NCI-H345 (cell line): Measurements from ENCODE around the gene MS4A12.
"Not testable (repeated sequence)": the region's sequence is repeated elsewhere in the genome, so short reads cannot be mapped to it uniquely, and the experiment has no call there.

Experiments used
- DNase-seq: peaks from one replicate; lab custom pipeline; 2025; lab: John Stamatoyannopoulos, UW

Gene MS4A12, protein sequence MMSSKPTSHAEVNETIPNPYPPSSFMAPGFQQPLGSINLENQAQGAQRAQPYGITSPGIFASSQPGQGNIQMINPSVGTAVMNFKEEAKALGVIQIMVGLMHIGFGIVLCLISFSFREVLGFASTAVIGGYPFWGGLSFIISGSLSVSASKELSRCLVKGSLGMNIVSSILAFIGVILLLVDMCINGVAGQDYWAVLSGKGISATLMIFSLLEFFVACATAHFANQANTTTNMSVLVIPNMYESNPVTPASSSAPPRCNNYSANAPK

DNA sequence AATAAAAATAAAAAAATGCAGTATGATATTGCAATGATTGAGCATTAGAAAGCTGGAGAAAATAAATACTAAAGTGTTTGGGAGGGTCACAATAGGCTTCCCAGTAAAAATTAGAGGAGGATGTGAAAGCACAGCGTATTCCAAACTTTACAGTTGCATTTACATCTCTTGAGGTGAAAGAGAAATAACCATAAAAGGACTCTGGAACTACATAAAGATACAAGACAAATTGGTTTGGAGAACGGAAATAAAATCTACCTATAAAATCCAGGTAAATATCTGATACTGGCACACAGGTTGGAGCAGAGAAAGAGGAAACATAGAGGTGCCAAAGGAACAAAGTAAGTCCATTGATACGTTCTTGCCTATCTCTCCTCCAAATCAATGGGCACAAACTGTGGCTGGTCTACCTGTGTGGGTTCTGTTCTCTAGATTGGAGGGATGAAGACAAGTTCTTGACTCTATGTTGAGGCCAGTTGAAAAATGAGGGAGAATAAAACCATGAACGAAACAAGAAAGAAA, at the start of gene MS4A12:
TSS of gene MS4A12 (plus strand) at position 291 of the 522 bp plus-strand sequence. CDS start 4,541 bp downstream, outside the sequence.
- no peak for DNase-seq

DNA sequence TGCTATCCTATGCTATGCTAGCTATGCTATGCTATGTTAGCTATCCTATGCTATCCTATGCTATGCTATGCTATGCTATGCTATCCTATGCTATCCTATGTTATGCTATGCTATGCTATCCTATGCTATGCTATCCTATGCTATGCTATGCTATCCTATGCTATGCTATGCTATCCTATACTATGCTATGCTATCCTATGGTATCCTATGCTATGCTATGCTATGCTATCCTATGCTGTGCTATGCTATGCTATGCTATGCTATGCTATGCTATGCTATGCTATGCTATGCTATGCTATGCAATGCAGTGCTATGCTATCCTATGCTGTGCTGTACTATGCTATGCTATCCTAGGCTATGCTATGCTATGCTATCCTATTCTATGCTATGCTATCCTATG, 45.5 kb upstream of the MS4A12 start:
- DNase-seq = no peak

DNA sequence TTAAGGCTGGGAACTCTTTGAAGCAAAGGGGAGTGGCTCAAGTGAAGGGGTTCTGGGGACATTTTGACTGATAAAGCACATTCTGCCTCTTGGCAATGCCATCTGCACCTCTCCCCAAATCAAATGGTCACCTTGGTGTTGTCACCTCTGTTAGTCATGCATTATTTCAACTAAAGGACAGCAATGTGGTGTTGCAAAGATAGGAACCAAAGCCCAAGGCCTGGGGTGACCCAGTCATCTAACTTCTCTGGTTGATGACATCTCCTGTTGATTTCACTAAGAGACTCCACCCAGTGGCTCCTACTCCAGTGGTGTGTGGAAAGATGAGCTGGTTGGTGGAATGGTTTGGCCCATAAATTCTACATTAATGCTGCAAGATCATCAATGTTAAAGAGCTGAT, 44.7 kb upstream of the MS4A12 start:
- no peak for DNase-seq

DNA sequence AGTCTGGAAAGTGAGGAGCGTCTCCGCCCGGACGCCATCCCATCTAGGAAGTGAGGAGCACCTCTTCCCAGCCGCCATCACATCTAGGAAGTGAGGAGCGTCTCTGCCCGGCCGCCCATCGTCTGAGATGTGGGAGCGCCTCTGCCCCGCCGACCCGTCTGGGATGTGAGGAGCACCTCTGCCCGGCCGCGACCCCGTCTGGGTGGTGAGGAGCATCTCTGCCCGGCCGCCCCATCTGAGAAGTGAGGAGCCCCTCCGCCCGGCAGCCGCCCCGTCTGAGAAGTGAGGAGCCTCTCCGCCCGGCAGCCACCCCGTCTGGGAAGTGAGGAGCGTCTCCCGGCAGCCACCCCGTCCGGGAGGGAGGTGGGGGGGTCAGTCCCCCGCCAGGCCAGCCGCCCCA, 41.4 kb upstream of the MS4A12 start:
- DNase-seq = not testable (repeated sequence)

DNA sequence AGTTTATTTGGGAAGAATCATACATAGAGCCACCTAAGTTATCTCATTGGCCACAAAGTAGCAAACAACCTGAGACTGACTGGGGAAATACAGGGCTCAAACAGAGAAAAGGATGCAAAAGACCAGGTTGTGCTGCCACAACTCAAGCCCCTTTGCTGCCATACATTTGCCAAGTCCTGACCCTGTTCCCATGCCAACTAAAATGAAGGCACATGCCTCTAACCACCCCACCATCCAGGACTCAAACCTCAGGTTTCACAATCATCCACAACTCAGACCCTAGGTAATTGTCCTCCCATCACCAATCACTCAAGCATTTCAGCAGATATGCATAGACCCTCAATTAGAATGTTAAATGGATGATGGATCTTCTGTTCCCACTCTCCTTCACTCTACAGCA, 38.4 kb upstream of the MS4A12 start:
- no peak for DNase-seq

DNA sequence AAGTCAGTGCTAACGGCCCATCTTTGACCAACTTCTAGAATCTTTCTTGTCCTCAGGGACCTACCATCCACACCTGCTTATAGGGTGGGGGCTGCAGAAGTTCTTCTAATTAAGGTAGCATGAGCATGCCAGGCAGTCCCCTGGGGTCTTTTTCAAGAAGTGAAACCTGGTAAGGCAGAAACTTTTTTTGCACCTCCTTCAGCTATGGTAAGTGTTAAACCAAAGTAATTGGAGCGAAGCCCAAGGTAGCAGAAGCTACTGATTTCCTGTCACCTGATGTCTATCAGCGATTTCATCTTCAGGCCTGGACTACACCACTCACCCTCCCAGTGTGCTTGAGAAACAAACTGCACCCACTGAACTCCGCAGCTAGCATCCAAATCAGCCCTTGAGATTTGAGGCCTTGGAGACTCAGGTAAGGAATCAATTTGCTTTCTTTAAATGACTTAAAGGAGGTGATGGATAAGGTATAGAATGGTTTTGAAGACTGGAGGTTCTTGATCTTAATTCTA, 37.0 kb upstream of the MS4A12 start, which contains the start of gene MS4A1:
TSS of gene MS4A1 (plus strand) at position 317 of the 512 bp plus-strand sequence. CDS start 6,528 bp downstream, outside the sequence.
- DNase-seq = no peak

DNA sequence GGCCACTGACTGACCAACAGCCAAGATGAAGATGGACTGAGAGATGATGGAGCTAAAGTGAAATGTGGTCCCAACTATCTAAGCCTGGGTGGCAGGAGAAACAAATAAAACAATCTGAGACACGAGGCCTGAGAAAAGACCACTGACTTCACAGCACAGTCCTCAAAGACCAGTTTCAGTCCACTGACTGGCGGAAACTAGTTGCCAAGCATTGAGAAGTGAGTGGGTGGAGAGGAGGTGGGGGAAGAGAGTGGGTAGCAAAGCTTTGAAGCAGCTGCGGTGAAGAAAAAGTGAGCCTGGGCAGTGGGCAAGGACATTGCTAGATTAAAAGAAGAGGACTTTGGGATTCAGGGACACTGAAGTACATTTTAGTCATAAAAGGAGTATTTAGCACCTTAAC, 35.0 kb upstream of the MS4A12 start:
- DNase-seq = no peak

DNA sequence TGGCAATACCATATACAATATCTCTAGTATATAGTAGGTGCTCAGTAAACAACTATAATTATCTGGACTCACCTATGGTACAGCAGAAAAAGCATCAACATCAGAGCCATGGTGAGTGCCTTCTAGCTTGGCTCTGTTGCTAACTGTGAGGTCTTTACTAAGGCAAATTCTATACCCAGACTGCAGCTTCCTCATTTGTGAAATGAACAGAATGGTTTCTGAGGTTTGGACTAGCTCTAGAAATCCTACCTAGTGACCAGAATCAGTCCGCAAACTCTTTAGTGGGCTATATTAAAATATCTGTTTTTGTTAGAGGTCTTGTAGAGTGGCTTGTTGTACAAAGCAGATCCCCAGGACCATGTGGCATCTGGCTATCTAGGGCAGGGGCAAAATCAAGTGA, 33.2 kb upstream of the MS4A12 start:
- DNase-seq = no peak

DNA sequence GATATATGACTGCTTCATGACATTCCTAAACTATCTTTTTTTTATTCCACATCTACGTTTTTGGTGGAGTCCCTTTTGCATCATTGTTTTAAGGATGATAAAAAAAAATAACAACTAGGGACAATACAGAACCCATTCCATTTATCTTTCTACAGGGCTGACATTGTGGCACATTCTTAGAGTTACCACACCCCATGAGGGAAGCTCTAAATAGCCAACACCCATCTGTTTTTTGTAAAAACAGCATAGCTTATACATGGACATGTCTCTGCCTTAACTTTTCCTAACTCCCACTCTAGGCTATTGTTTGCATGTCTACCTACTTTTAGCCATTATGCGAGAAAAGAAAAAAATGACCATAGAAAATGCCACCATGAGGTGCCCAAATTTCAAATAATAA, 23.7 kb upstream of the MS4A12 start:
- DNase-seq = no peak

DNA sequence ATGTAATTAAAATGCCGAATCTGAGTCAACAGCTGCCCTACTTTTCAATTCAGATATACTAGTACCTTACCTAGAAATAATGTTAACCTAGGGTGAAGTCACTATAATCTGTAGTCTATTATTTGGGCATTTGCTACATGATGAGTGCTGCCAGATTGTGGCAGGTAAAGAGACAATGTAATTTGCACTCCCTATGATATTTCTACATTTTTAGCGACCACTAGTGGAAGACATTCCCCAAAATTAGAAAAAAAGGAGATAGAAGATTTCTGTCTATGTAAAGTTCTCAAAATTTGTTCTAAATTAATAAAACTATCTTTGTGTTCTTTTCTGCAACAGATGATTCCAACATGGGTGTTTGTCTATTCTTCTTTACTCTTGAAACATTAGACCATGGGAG, 22.9 kb upstream of the MS4A12 start:
- DNase-seq = no peak

DNA sequence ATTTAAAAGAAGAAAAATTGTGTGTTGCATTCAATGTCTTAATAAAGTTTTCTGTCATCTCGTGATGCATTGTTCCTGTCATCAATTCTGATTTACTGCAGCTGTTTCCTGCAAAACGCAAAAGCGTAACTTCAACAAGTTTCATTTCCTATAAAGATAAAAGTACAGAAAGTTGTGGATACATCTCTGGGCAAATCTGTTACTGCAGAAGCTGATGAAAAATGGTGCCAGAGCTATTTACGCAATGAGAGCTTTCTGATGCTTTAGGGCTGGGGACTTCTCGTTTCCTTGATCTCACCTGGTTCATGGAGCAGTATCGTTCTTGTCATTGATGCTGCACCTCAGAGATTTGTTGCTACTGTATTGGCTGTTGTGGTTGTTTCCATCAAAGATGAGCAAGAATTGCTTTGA, 15.5 kb upstream of the MS4A12 start:
- no peak for DNase-seq

DNA sequence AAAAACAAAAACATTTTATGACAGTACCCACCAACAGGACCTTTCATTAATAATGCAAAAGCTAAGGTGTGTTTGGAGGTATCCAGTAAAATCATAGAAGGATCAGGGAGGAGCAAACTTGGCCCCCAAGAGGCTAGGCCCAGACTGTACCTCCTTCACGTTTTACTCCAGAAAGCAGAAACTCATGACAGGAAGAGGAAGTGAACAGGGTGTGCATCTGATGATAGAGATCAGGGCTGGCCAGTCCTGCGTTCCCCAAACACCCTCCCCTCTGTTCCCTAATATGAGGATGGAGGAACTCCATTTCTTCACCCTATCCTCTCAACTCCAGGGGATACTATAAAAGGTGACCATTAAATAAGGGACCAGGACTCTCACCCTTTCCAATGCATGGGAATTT, 10.2 kb upstream of the MS4A12 start:
- DNase-seq = no peak

DNA sequence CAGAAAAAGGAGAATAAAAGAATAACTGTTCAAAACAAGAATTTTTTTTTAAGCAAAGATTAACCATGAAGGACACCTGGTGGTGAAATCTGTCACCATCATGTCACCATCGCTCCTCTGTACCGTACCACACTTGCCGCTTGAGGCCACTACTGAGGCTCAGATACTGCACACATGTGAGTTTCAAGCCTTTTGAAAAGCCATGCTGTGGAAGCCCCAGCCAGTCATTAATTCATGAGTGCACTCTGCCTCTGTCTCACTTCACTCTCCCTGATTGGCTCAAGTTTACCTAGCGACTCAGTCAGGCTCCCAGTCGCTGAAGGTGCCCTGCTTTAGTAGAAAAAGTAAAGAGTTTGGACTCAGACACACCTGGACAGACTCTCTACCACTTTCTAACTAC, 6.6 kb upstream of the MS4A12 start:
- no peak for DNase-seq

DNA sequence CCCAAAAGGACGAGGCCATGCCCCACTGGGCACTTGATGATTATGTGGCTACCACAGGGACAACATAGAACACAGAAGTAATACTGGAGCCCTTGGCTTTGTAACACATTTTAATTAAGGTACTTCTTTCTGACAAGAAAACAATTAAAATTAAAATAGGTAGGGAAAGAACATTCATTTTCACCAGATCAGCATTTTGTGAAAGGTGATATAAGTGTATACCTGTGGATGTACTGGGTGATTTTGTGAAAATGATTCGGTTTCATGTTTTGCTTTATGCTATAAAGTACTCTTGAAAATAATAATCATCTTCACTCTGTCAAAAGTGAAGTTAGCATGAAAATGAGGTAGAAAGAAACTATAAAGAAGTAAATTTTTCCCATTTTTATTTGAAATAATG, 876 bp downstream of the MS4A12 start:
- no peak for DNase-seq

DNA sequence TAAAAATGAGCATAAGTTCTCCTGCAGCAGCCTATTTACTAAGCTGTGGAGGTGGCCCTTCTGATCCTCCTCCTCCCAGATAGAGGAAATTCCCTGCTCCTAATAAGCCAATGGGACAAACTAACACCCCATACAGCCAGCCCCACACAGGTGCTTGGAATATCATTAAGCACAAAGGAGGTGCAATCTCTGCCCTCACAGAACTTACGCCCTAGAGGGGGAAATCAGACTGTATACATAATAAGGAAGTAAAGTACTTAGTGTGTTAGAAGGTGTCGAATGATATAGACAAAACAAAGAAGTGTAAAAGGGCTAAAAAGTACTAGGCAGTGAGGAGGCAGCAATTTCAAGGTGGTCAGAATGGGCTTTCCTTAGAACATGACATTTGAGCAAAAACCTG, 5.8 kb downstream of the MS4A12 start:
- no peak for DNase-seq

DNA sequence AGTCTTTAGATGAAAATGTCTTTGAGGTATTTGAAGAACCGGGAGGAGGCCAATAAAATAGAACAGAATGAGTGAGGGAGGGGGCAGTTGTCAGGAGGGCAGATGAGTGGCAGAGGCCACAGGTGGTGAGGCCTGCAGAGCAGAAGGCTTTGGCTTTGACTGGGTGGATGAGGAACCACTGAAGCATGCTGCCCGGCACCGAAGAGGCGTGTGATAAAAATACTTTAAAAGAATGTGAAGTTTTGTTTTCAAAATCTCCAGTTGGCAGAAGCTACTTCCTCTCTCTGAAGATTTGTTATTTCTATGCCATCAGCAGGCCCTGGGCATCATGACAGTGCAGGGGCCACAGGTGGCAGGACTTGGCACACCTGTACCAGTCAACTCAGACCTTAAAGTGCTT, 6.3 kb downstream of the MS4A12 start:
- no peak for DNase-seq

DNA sequence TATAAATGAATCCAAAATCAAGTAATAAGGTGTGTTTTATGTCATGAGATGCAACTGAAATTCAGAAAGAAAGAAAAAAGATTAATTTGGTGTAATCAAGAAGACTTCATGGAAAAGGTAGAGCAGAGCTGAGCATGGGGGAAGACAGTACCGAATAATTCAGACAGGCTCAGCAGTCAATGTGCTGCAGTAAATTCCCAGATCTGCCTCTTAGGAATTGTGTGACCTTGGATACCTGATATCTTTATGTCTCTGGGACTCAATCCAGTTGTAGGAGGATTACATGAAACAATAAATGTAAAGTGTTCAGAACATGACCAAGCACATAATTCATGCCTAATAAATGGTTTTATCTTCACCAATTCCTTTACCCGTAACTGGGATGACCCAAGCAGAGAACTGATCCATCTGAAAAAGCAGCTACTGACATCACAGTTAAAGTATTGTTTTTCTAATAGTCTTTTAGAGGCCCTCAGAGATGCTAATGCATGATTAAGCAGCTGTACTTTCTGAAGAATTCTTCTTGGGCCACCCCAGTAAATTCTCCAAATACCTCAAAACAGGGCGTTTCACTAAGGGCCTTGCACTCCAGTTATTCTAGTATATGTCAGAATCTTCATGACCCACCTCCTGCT, 7.8 kb downstream of the MS4A12 start:
- DNase-seq = no peak

DNA sequence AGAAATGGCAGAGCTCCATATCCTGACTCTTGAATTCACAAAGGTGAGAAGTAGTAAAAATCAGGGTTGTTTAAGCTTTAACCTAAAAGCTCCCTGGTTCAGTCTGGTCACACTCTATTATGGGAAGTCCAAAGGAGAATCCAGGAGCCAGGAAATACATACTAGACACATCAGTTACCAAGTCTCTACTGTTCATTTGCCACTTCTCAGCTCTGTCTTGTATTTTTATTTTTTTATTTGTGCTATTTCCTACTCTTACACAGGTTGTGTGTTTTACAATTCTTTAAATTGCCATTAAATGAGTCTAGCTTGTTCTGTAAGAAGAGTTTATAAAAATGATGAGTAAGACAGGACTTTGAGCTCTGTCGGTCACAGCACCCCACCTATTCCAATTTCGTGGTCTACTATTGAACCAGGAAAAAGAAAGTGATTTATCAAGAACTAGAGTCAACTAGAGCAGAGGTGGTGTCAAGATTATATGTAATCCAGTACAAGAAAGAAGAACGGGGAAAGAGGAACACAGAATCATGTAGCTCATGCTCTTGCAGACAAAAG, 9.7 kb downstream of the MS4A12 start:
- DNase-seq = no peak

DNA sequence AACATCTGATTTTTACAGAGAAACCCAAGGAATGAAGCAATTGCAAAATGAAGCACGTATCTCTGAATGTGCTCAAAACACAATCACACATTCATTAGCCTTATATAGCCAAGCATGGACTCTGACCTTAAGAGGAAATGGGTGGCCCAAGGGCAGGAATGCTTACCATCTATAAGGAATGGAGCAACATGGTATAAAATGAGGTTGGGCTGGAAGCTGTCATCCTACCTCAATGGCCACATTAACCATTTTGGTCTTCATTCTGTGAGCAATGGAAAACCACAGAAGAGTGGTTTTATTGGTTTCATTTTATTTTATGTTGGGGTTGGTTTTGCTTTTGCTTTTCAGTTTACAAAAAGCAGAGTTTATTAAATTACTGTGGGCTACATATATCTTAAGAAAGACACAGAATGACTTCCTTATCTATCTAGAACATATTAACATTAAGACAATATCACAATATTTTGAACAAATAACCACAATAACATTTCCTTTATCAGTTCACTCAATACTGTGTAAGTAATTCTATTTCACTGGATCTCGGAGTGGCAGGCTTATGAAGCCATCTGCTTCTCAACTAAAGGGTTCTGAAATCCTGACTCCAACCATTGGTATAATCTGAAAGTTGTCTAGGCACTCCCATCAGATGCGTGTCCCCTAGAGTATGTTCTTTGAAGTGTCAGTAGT, 11.8 kb downstream of the MS4A12 start:
- DNase-seq = no peak

DNA sequence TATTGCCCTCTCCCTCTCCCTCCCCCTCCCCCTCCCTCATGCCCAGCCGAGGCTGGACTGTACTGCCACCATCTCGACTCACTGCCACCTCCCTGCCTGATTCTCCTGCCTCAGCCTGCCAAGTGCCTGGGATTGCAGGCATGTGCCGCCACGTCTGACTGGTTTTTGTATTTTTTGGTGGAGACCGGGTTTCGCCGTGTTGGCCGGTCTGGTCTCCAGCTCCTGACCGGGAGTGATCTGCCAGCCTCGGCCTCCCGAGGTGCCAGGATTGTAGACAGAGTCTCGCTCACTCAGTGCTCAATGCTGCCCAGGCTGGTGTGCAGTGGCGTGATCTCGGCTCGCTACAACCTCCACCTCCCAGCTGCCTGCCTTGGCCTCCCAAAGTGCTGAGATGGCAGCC, 17.0 kb downstream of the MS4A12 start:
- DNase-seq = not testable (repeated sequence)

DNA sequence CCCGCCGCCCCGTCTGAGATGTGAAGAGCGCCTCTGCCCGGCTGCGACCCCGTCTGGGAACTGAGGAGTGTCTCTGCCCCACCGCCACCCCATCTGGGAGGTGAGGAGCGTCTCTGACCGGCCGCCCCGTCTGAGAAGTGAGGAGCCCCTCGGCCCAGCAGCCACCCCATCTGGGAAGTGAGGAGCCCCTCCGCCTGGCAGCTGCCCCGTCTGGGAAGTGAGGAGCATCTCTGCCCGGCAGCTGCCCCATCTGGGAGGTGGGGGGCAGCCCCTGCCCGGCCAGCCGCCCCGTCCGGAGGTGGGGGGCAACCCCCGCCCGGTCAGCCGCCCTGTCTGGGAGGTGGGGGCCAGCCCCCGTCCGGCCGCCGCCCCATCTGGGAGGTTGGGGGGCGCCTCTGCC, 17.6 kb downstream of the MS4A12 start:
- DNase-seq = not testable (repeated sequence)

DNA sequence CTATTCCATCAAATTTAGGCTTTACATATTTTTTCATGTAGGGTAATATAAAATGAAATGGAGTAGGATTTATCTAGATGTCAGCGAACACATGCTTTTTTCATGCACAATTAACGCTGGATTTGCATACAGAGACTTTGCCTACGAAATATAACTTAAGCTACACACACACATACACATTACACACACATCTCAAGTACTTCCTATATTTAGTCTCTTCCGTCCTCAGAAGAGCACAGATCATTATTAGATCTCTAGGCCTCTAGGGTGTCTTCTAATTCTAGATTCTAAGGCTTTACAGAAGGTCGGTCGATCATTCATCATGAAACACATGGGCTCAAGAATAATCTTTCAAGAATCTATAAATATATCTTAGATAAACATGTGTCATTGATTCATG, 18.8 kb downstream of the MS4A12 start:
- no peak for DNase-seq
